ENCODE data around the gene TEPSIN.

DNA sequence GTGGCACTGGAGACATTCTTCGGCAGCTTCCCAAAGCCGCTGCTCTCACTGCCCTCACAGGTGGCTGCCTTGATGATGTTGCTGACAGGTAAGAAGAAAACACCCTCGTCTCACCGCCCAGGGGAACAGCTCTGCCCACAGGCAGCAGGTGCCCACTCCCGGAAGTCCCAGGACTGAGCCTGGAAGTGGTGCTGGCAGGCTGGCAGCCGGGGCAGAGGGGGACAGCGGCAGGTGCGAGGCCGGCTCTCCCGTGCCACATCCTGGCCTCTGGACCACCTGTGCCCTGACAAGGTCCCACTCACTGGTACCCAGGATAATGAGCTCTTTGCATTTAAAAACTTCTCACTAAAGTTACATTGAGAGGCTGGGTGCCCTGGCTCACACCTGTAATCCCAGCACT lies 36.5 kb downstream of the TEPSIN start:
- TF ChIP-seq, protein P1, sequence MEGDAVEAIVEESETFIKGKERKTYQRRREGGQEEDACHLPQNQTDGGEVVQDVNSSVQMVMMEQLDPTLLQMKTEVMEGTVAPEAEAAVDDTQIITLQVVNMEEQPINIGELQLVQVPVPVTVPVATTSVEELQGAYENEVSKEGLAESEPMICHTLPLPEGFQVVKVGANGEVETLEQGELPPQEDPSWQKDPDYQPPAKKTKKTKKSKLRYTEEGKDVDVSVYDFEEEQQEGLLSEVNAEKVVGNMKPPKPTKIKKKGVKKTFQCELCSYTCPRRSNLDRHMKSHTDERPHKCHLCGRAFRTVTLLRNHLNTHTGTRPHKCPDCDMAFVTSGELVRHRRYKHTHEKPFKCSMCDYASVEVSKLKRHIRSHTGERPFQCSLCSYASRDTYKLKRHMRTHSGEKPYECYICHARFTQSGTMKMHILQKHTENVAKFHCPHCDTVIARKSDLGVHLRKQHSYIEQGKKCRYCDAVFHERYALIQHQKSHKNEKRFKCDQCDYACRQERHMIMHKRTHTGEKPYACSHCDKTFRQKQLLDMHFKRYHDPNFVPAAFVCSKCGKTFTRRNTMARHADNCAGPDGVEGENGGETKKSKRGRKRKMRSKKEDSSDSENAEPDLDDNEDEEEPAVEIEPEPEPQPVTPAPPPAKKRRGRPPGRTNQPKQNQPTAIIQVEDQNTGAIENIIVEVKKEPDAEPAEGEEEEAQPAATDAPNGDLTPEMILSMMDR (IDR thresholded peaks at IDR 0.05) = no peak
- no peak for TF ChIP-seq POLR2A (IDR thresholded peaks at IDR 0.05)
